ENCODE results near the gene SLC10A2.

Gene SLC10A2

DNA sequence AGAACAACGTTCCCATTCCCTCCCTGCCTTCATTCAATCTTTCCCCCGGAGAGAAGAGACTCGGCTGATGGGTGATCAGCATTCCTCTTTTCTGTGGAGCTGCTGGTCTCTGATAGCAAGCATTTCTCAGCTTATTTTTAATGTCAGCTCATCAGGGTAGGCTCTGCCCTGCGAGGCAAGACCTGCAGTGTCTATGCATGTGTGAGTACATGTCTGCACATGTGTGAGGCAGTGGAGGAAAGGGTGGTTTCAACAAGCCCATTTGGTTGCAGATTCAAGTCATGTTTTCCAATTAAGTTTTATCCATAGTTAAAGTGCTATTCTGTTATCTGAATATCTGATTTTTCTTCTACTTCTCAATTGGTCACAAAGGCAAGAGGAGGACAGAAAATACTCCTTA lies 19.5 kb downstream of the SLC10A2 start:
- no peak for DNase-seq (ENCODE audit: low read depth)

DNA sequence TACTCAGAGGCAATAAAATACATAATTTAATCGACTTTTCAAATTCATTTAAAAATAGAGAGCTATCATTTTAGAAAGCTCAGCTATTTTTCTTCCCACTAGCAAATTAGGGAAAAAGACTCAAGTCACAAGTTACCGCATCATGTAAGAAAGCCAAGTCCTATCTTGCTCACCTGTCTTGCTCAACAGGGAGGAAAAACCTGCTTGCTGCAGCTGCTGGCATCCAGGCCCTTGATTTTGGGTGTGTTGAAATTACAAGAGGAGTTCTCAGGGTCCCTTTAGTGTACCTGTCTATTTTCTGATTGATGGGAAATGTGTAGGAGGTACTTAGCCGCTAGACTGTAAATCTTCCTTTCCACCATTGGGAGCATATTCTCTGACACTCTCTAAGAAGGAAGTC lies 22.2 kb downstream of the SLC10A2 start:
- DNase-seq (ENCODE audit: low read depth) = no peak

DNA sequence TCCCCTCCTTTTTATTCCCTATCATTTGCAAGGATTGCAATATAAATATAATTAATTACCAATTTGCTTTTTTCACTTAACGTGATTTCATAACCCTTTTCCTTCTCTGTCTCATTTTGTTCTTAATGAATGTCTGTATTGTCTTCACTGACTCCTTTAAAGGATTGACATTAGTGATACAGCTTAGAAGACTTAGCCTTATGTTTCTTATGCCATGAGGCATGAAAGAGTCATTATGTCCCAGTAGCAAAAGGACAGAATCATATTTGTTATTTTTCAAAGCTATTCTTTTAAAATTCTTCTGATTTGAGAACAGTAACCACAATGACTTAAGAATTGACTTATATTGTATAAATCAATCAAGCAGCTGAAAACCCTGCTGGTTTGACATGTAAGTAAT lies 26.2 kb downstream of the SLC10A2 start:
- DNase-seq (ENCODE audit: low read depth) = no peak

DNA sequence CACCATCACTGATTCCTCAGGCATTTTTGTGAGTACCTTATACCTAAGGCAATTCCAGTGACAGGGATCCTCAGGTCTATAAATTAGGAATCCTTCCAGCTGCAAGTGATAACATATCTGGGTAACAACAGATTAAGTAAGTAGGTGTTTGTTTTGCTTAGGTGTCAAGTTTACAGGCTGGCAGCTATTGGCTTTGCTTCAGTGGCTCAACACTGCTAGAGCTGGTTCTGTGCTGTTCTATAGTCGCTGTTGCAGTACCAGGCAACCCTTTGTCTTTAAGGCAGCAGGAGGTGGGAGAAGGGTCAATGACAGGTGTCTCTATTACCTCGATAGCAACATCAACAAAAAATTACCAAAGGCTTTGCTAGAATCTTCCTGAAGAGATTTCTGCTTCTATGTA lies 27.0 kb downstream of the SLC10A2 start:
- DNase-seq (ENCODE audit: low read depth) = no peak

DNA sequence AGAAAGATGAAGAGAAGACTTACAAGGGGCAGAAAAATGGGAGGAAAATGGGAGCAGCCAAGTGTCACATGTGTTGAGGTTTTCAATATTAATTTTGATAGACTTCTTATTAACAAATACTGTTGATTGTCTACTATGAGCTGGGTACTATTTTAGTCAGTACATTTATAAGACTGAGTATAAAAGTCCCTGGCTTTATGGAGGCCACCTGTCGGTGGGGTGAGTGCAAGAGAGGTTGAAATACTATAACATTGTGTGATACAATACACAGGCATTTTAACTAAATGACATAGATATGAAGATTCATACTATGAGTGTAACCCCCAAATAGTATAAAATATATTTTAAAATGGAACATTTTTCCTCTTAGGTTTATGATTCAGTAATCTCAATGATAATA lies 29.9 kb downstream of the SLC10A2 start:
- DNase-seq (ENCODE audit: low read depth) = no peak

DNA sequence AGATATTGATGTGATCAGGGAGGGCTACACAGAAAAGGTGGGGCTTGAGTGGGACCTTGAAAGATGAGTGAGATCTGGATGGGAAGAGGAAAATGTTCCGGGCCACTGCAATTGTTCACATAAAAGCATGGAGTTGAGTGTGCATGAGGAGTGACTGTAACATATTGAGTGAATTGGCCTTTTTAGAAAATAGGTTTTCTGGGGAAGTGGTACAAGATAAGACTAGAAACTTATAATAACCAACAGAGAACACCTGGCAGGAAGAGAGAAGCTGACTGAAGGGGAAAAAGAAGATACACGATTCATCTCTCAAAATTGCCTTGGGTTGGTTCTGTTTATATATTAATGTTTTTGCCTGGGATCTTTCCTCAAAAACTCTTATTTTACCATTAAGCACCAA lies 32.2 kb downstream of the SLC10A2 start:
- DNase-seq (ENCODE audit: low read depth) = no peak

DNA sequence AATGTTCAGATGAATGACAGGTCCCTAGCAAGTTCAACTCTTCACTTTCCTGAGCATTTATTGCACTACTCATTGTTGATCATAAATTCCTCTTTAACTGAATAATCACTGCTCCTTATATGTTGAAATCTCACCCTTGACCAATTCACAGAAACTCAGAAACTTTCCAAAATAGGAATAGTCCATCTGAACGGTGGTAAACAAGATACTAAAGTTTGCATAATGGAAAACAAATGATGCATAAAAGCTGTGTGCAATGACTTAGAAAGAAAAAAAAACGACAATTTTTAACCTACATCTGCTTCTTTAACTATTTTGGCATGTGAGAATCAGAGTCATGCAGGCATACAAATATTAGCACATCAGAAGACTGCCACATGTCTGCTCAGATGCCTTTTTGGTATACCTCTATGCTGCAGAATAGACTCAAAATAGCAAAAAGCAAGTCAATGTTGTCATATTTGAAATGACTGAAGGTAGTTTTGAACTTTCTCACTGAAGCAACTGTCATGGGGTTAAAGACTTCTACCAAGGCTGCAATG lies 34.8 kb downstream of the SLC10A2 start:
- no peak for DNase-seq (ENCODE audit: low read depth)

DNA sequence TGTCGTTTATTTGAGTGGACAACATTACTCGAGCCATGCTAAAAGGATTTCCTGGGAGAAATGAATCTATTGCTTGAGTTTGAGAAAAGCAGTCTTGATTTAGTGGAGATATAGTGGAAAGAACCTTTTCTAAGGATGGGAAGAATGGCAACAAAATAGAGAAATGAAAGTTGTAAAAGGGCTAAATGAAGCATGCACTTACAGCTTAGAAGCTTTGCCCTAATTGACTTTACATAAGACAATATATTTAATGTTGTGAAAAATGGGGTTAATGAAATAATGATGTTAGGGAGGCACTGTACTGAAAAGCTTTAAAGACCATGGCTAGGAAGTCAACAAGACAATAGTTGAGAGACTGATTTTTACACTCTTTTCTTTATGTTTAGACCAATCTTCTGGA lies 35.4 kb downstream of the SLC10A2 start:
- DNase-seq (ENCODE audit: low read depth) = no peak

DNA sequence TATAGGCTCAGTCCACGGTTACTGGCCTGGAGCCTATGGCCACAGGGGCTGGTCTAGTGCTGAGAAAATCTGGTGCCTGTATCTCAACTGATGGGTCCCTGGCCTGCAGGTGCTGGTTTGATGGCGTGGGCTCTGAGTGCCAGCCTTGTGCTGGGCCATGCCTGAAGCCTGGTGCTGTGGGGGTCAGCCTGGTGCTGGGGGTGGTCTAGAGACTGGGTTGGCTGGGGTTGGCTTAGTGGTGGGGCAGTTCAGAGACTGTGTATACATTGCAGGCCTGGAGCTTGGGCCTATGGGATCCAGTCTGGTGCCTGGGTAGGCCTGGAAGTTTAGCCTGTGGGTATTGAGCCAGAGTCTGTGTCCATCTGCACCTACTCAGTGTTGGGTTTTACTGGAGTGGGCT lies 36.4 kb downstream of the SLC10A2 start:
- no peak for DNase-seq (ENCODE audit: low read depth)

DNA sequence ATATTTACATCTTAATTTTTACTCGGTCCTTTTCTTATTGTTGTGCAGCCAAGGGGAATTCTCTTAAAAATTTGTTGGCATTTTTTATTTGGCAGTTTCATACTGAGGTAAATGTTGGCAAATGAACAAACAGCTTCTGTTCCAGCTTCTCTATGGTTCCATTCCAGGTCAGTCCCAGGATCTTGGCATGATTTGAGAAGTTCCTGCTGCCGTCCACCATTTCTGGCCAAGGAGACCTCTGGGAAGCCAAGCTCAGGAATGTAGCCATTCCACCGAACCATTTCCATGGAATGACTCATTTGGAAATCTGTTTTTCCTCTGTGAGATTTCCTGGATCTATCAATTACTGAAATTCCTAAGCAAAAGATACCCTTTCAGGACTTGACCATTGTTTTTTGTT lies 43.9 kb downstream of the SLC10A2 start:
- no peak for DNase-seq (ENCODE audit: low read depth)

DNA sequence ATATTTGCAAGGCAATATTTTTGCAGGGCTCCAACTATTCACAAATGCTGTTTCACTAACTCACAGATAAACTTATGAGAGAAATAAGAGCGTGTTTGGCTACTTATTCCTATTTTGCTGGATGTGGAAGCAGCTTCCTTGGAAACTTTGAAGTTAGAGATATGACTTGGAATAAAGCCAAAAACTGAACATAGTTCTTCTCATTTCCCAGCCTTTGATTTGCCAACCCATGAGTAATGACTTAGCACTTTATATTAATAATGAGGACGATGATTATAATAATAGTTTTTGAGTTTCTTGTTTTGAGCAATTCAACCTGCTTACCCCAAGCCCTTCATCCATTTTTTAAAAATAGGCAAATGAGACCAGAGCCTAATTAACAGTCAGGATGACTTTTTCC lies 47.7 kb downstream of the SLC10A2 start:
- no peak for DNase-seq (ENCODE audit: low read depth)

DNA sequence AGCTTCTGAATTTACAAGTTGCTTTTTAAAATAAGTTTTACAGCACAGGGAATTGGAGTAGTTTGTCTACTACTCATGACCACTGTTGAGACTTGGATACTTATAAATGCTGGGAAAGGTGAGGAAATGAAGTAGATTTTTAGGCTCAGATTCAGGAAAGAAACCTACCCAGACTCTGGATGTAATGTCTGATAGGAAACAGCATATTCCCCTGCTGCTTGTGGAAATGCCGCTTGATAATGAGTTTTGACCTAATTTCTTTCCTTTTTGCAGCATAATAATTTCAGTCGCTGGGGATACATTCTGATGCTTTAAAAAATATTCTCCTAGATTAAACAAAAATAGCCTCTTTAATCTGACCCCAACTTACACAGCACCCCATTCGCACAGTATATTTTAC lies 53.6 kb downstream of the SLC10A2 start:
- no peak for DNase-seq (ENCODE audit: low read depth)

DNA sequence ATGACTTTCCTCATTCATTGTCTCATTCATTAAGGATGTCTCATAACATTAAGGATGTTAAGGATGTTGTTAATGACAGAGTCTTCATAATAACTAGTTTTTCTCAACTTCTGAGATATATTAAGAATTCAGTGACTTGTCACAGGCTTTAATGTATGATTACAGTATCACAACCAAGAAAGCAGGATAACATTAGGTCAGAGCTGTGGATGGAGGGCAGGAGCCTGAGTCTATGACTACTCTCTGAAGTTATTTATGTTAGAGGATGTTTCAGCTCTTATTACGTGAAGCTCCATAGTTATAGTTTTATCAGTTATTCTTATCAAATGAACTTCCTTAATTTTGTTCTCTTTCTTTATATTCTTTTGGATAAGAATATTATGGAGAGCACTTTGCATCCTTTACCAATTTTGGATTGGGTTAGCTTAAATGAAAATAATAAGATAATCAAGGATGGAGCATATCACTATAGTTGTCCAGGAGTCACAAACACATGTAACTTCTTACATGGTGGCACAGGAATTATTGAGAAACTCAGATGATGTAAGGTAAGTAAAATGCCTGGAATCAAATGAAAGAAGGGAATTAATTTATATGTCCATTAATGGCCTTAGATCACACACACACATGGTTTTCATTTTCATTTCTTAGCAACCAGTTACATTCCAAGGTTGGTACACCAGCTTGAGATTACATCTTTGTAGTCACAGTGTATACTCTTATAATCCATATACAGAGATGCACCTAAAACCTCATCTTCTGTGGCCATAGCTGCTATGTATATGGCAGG lies 57.0 kb downstream of the SLC10A2 start:
- no peak for DNase-seq (ENCODE audit: low read depth)

DNA sequence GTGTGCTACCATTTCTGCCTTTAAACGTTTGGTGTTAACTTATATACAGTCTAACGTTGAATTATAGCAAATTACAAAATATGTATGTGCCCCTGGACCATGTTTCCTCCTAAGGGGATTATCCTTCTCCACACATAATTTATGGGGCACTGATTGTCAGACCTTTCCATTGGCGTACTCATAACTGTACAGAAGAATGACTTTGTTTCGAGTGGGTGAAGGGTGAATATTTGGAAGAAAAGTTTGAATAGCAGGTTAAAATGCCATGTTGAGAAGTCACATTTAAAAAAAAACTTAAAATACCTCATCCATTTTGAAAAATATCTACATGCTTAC lies 58.8 kb downstream of the SLC10A2 start:
- no peak for DNase-seq (ENCODE audit: low read depth)

DNA sequence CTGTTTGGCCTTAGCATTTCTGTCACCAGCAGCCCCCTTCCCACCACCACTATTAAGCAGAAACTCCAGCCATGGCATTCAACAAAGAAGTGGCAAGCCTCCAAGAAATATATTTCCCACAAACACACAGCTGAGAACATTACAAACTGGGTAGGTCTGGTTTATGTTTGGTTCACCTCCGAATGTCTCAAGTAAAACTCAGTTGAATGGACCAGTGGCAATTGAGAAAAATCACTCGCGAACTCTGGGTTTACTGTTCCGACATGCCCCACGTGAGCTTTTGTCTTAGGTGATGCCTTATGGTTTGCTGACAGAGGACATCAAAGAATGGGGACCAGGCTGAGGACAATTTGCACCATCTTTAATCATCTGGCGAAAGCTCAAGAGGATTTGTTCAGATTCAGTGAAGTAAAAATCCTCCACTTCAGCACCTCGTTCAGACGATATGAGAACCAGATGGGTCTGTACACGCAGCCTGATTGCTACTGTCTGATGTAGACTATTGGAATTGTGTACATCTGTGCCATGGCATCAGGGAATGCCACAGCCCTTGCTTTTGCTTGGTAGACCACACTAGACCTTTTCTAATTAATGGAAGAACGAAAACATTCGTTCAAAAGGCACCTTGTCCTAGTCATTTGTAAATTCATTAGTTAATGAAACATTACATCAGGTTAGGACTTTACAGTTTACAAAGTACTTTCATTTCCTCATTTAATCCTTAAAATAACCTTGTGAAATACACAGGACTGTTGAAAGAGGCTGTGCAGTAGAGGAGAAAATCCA lies 59.4 kb downstream of the SLC10A2 start:
- no peak for DNase-seq (ENCODE audit: low read depth)

DNA sequence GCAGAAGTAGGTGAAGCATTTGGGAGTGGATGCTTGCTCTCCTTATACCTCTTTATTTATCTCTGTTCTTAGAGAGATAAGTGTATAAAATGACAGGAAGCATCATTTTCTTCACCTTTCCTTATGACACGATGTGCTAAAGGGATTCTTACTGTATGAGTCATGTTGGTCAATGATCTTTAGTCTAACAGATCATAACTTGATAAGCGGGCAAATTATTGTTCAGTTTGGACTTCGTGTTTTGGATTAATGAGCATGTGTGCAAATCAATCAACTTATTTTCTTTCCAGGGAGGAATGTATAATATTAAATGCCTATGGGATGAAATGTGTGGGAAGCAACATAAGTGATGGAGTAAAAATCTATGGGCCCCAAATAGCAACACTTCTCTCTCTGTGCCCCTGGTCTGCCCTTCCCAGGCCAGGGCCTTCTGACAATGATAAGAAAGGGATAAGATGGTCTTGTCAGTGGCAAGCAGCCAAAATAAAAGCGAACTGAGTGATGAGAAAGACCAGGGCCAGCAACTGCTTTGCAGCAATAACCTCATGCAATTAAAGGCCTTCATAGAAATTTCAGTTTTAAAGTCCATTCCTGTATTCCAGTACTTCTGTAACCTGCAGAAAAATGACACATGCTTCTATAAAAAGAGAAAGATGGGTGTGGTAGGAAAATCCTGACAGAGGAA lies 61.4 kb downstream of the SLC10A2 start:
- DNase-seq (ENCODE audit: low read depth) = no peak

DNA sequence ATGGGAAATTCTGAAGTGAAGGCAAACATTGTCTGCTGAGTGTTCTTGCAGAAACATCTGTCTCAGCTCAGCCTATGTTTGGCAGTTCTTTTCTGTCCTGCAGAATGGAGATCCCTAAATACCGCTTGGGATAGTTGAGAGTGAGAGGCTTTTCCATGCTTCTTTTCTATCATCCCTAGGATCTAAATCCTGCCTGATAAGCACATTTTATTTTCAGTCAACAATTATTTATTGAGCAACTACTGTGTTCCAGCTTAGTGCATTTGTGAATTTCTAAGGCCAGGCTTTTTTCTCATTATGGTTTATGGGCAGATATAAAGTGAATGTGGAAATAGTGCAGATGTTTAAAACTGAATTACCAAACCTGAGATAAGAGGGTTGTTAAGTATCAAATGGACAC lies 62.6 kb downstream of the SLC10A2 start:
- DNase-seq (ENCODE audit: low read depth) = no peak

DNA sequence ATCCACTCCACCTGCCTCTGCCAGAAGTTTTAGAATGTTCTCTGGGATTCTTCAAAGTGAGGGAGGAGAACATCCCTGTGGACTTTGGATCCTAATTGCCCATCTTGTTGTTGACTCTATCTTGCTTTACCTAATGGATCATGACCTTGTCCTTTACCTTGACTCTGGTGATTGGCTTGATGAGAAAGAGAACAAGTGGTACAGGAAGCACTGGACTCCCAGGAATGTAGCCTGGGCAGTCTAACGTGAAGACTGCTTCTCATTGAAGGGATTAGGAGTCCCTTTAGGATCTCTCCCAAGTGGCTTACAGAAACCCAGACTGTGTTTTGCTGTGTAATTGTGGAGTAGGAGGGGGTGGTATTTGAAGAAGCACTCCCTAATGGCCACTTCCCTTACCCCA lies 63.9 kb downstream of the SLC10A2 start:
- no peak for DNase-seq (ENCODE audit: low read depth)

DNA sequence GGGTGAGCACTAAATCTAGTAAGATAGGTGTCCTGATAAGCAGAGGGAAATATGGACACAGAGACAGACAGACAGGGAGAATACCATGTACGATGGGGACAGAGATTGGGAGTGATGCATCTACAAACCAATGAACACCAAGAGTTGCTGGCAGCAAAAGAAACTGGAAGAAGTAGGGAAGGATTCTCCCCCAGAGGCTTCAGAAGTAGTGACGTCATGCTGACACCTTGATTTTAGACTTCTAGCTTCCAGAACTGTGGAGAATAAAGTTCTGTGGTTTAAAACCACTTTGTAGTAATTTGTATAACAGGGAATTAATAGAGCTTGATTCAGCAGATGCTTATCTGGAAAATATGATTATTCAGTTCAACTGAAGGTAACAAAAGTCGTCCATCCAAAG lies 66.1 kb downstream of the SLC10A2 start:
- no peak for DNase-seq (ENCODE audit: low read depth)

DNA sequence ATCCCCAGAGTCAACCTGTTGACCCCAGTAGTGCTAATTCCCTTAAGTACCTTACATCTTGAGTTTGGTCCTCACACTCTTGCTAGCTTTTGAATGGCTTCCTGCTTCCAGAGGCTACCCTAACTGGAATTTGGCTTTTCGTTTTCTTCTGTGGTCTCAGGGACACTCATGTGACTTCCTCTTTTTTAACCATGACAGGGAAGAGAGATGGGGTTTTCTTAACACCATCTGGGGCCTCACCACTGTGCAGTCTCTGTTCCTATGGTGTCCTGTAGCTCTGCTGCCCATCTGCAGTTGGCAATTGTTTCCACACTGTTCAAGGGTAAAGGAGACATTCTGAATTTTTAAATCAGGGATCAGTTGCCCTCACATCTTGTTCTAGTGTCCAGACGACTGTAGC lies 66.7 kb downstream of the SLC10A2 start:
- DNase-seq (ENCODE audit: low read depth) = no peak
